Amygdala (tissue), 56 donors: Measurements from ENCODE around the gene KIAA0408.
"Not testable (repeated sequence)": the region's sequence is repeated elsewhere in the genome, so short reads cannot be mapped to it uniquely, and the experiment has no call there.

Source experiments
- DNase-seq, 56 donors: peaks; one replicate each; lab custom pipeline; 2025; lab: John Stamatoyannopoulos, UW

KIAA0408 gene

DNA sequence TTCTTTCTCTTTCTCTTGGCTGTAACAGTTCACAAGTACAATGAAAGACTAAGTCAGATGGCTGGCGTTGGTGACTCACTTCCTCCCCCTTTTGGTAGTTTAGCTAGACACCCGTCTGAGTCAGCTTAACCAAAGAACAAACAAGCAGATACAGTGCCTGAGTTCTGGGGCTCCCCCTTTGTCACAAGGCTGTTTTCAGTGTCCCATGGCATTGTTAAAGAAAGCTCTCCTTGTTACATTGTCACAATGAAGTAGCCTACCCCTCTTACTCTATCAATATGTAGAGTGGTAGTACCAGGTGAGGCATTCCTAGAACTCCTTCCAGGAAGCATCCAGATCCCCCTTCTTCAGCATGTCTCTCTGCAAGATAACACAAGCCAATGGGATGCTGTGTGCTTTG lies 38.6 kb downstream of the KIAA0408 start:
- peak in 25 of 56 donors; percentile 0 to 51 (median 16) for DNase-seq

DNA sequence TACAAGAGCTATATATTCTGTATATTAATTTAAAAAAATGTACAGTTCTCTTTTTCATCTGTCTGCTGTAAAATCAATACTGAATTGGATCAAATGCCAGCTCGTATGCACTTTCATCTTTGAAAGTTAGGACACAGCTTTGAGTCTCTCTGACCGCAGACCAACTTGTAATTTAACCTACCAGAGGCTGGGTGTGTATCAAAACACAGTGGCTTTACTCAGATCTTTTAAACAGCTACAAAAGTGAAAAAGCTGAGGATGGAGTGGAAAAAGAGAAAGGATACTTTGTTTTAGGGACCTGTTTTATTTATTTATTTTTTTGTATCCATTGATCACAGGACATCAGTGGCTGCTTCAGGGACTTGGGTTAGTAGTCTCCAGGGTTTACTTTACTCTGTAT lies 44.1 kb downstream of the KIAA0408 start:
- no peak for DNase-seq

DNA sequence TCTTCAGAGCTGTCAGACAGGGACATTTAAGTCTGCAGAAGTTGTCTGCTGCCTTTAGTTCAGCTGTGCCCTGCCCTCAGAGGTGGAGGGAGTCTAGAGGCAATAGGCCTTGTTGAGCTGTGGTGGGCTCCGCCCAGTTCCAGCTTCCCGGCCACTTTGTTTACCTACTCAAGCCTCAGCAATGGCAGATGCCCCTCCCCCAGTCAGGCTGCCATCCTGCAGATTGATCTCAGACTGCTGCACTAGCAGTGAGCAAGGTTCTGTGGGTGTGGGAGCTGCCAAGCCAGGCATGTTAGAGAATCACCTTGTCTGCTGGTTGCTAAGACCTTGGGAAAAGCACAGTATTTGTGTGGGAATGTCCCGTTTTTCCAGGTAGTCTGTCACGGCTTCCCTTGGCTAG lies 46.1 kb downstream of the KIAA0408 start:
- DNase-seq, result not testable (repeated sequence)

DNA sequence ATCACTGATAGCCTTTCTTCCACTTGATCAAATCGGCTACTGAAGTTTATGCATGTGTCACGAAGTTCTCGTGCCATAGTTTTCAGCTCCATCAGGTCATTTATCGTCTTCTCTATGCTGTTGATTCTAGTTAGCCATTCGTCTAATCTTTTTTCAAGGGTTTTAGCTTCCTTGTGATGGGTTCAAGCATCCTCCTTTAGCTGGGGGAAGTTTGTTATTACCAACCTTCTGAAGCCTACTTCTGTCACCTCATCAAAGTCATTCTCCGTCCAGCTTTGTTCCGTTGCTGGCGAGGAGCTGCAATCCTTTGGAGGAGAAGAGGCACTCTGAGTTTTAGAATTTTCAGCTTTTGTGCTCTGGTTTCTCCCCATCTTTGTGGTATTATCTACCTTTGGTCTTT lies 47.2 kb downstream of the KIAA0408 start:
- DNase-seq, result not testable (repeated sequence)
